ENCODE data around the gene HSPB6.

HSPB6 gene

GRCh38 chr19:35716801-35717664 lies 39.8 kb downstream of the HSPB6 start:
- DNase-seq, result peak; percentile 95 to 98 (median 97)

- DNase-seq, result peak in 2 of 4 experiments; percentile 63 to 75
Observed at GRCh38 chr19:35715981-35716800, 40.6 kb downstream of the HSPB6 start.

- DNase-seq, result no peak
Observed at GRCh38 chr19:35715355-35715809, 41.4 kb downstream of the HSPB6 start.

- no peak for DNase-seq
Observed at GRCh38 chr19:35714601-35715354, 42.1 kb downstream of the HSPB6 start.

GRCh38 chr19:35713904-35714495 lies 42.8 kb downstream of the HSPB6 start:
- DNase-seq, result no peak

GRCh38 chr19:35713506-35713850 lies 43.4 kb downstream of the HSPB6 start:
- no peak for DNase-seq

- DNase-seq, result no peak
Observed at GRCh38 chr19:35712567-35713505, 44.0 kb downstream of the HSPB6 start.

GRCh38 chr19:35710784-35711723 lies 45.8 kb downstream of the HSPB6 start:
- no peak for DNase-seq

- DNase-seq, result no peak
Observed at GRCh38 chr19:35708391-35708790, 48.4 kb downstream of the HSPB6 start.
